EL (cell line): ENCODE data around the gene PDCD6IP.
"Not testable (repeated sequence)": the region's sequence is repeated elsewhere in the genome, so short reads cannot be mapped to it uniquely, and the experiment has no call there.

Experiments used
- DNase-seq: peaks from one replicate; pipeline ENCODE4 v3.0.0-alpha.2; 2016

PDCD6IP gene

GRCh38 chr3:33850599-33850998, 52.2 kb downstream of the PDCD6IP start:
- not testable (repeated sequence) for DNase-seq

- DNase-seq = peak; percentile 25
Measured at GRCh38 chr3:33855407-33855806, 57.0 kb downstream of the PDCD6IP start.

GRCh38 chr3:33855884-33856546, 57.6 kb downstream of the PDCD6IP start:
- peak; percentile 12 for DNase-seq

- DNase-seq = not testable (repeated sequence)
Measured at GRCh38 chr3:33857701-33858100, 59.3 kb downstream of the PDCD6IP start.

- peak; percentile 23 for DNase-seq
Measured at GRCh38 chr3:33858131-33858530, 59.7 kb downstream of the PDCD6IP start.

- no peak for DNase-seq
Measured at GRCh38 chr3:33860373-33861050, 62.1 kb downstream of the PDCD6IP start.

- no peak for DNase-seq
Measured at GRCh38 chr3:33865133-33865532, 66.7 kb downstream of the PDCD6IP start.

- no peak for DNase-seq
Measured at GRCh38 chr3:33868309-33868708, 69.9 kb downstream of the PDCD6IP start.

GRCh38 chr3:33869977-33870376, 71.5 kb downstream of the PDCD6IP start:
- no peak for DNase-seq

GRCh38 chr3:33874815-33875214, 76.4 kb downstream of the PDCD6IP start:
- no peak for DNase-seq

GRCh38 chr3:33875680-33876079, 77.2 kb downstream of the PDCD6IP start:
- DNase-seq = no peak

GRCh38 chr3:33877187-33877586, 78.8 kb downstream of the PDCD6IP start:
- DNase-seq = no peak

GRCh38 chr3:33879540-33879939, 81.1 kb downstream of the PDCD6IP start:
- DNase-seq = no peak

GRCh38 chr3:33881156-33882064, 83.0 kb downstream of the PDCD6IP start:
- no peak for DNase-seq

- DNase-seq = no peak
Measured at GRCh38 chr3:33882296-33882695, 83.9 kb downstream of the PDCD6IP start.

- DNase-seq = peak; percentile 55
Measured at GRCh38 chr3:33883538-33883950, 85.1 kb downstream of the PDCD6IP start.

- DNase-seq = peak; percentile 49
Measured at GRCh38 chr3:33883951-33884561, 85.6 kb downstream of the PDCD6IP start.

GRCh38 chr3:33884701-33885100, 86.3 kb downstream of the PDCD6IP start:
- DNase-seq = no peak

GRCh38 chr3:33885496-33885895, 87.1 kb downstream of the PDCD6IP start:
- no peak for DNase-seq

GRCh38 chr3:33886015-33886414, 87.6 kb downstream of the PDCD6IP start:
- no peak for DNase-seq

- DNase-seq = no peak
Measured at GRCh38 chr3:33887478-33887877, 89.0 kb downstream of the PDCD6IP start.

- DNase-seq = no peak
Measured at GRCh38 chr3:33889394-33890039, 91.1 kb downstream of the PDCD6IP start.

GRCh38 chr3:33892655-33893054, 94.2 kb downstream of the PDCD6IP start:
- no peak for DNase-seq
